Prostate gland (tissue), 2 donors: ENCODE measurements around the gene SLC25A21. TPM values are rescaled to one million over a fixed set of nuclear protein-coding genes. Genes with fewer than 3 reads are reported as not detected.

Experiments
- DNase-seq: peaks from one replicate; pipeline ENCODE4 v3.0.0-alpha.2; 2019; ENCODE audit warnings: low spot score
- H3K27ac ChIP-seq, 2 donors: fragments of 200-600 bp; sonication (generic); 2 replicates each; pipeline ENCODE4 v1.5.1; 2017 to 2019
- H3K27me3 ChIP-seq: fragments of 200-600 bp; sonication (generic); replicated peaks from 2 replicates; pipeline ENCODE4 v1.5.1; 2019; ENCODE audit not compliant: insufficient read depth
- H3K36me3 ChIP-seq, 2 donors: fragments of 200-600 bp; sonication (generic); 1 replicate in 1 of 2; 2 replicates in 1 of 2; pipeline versions ENCODE4 v1.5.1 to v1.8.1; 2017 to 2019
- H3K4me1 ChIP-seq: fragments of 200-600 bp; sonication (generic); replicated peaks from 2 replicates; pipeline ENCODE4 v1.5.1; 2019
- H3K4me3 ChIP-seq, 2 donors: fragments of 200-600 bp; sonication (generic); 2 replicates each; pipeline ENCODE4 v1.5.1; 2017 to 2019
- H3K9me3 ChIP-seq: fragments of 200-600 bp; sonication (generic); 2 replicates; pipeline ENCODE4 v1.5.1; 2017
- CTCF ChIP-seq, 4 experiments: fragments of 200-600 bp in 2 of 4; fragments of 450-650 bp in 2 of 4; sonication (generic) in 2 of 4; IDR thresholded peaks; 1 replicate in 3 of 4; 2 replicates in 1 of 4; pipeline ENCODE4 v1.5.1; 2016 to 2019; ENCODE audit warnings: antibody characterized with exemption in 4 of 4, mild to moderate bottlenecking in 2 of 4, moderate library complexity in 2 of 4
- POLR2A ChIP-seq: fragments of 450-650 bp; IDR thresholded peaks from one replicate; pipeline ENCODE4 v1.6.1; 2016; ENCODE audit warnings: antibody characterized with exemption, mild to moderate bottlenecking
- POLR2AphosphoS5 ChIP-seq: sonication (generic); formaldehyde crosslinking; IDR thresholded peaks from one replicate; pipeline ENCODE4 v1.6.1; 2017; ENCODE audit warnings: antibody characterized with exemption
- WGBS: methylation state at CpG from one replicate; pipeline ENCODE4 v1.1.5; 2018; 5-methylcytosine and 5-hydroxymethylcytosine counted together
- intact Hi-C: fragments of 100-400 bp; cut with DNase I; formaldehyde crosslinking; loops from one replicate; pipeline ENCODE4 v1.14.2; 2022
- total RNA-seq, 2 donors: library from RNA; depleted of rRNA; stranded (reverse); fragments of >200 nt; gene quantifications; one replicate each; pipeline ENCODE4 v1.1.0, GENCODE V29; 2016

Gene SLC25A21
- total RNA-seq, 2 donors from 2014 or later: 1.5 to 7.7 TPM

GRCh38 chr14:37051680-37052079 lies 120.7 kb downstream of the SLC25A21 start:
- WGBS: 91% methylated on average over 5 of the region's 5 CpGs
- intact Hi-C loops: no loop called here
- H3K27ac ChIP-seq: no peak overlapping the region
- TF ChIP-seq POLR2AphosphoS5 (no peak), POLR2A (no peak), CTCF (IDR thresholded peaks at IDR 0.05) (no peak)
- no peaks in the 10 kb centered on the region for H3K27me3 ChIP-seq
- H3K4me3 ChIP-seq: no peak overlapping the region
- DNase-seq: no peak
- no peaks in the 10 kb centered on the region for H3K36me3 ChIP-seq
- no peaks in the 10 kb centered on the region for H3K9me3 ChIP-seq
- no peaks in the 10 kb centered on the region for H3K4me1 ChIP-seq

GRCh38 chr14:37051153-37051552 lies 121.3 kb downstream of the SLC25A21 start:
- H3K27ac ChIP-seq: no peak overlapping the region
- H3K4me3 ChIP-seq: no peak overlapping the region
- H3K4me1 ChIP-seq: no peaks in the 10 kb centered on the region
- no peaks in the 10 kb centered on the region for H3K27me3 ChIP-seq
- H3K36me3 ChIP-seq: no peaks in the 10 kb centered on the region
- 98% methylated on average over 2 of the region's 2 CpGs for WGBS
- intact Hi-C loops: no loop called here
- no peak for DNase-seq
- no peaks in the 10 kb centered on the region for H3K9me3 ChIP-seq
- TF ChIP-seq POLR2AphosphoS5 (no peak), POLR2A (no peak)

GRCh38 chr14:37048666-37049071 lies 123.7 kb downstream of the SLC25A21 start:
- Histone ChIP-seq H3K9me3 (no peaks in the 10 kb centered on the region), H3K27ac (no peak overlapping the region), H3K36me3 (no peaks in the 10 kb centered on the region), H3K27me3 (no peaks in the 10 kb centered on the region), H3K4me3 (no peak overlapping the region), H3K4me1 (no peaks in the 10 kb centered on the region)
- intact Hi-C loops: no loop called here
- no peak for TF ChIP-seq POLR2A
- no peak for TF ChIP-seq CTCF (IDR thresholded peaks at IDR 0.05)
- TF ChIP-seq POLR2AphosphoS5: no peak
- no peak for DNase-seq

- TF ChIP-seq POLR2A (no peak), CTCF (IDR thresholded peaks at IDR 0.05) (no peak), POLR2AphosphoS5 (no peak)
- intact Hi-C loops: no loop called here
Observed at GRCh38 chr14:37047996-37048395, 124.4 kb downstream of the SLC25A21 start.

GRCh38 chr14:37047226-37047625 lies 125.2 kb downstream of the SLC25A21 start:
- no peak overlapping the region for H3K27ac ChIP-seq
- H3K4me1 ChIP-seq: no peaks in the 10 kb centered on the region
- no peaks in the 10 kb centered on the region for H3K27me3 ChIP-seq
- no peak overlapping the region for H3K4me3 ChIP-seq
- no peak for DNase-seq
- intact Hi-C loops: no loop called here
- no peaks in the 10 kb centered on the region for H3K36me3 ChIP-seq
- no peaks in the 10 kb centered on the region for H3K9me3 ChIP-seq
- TF ChIP-seq CTCF (IDR thresholded peaks at IDR 0.05) (no peak), POLR2AphosphoS5 (no peak), POLR2A (no peak)
- 74% methylated on average over 4 of the region's 4 CpGs for WGBS

More at GRCh38 chr14:37047996-37048395, 124.4 kb downstream of the SLC25A21 start:
- no peaks in the 10 kb centered on the region for H3K9me3 ChIP-seq
- H3K27ac ChIP-seq: no peak overlapping the region
- H3K36me3 ChIP-seq: no peaks in the 10 kb centered on the region
- no peak overlapping the region for H3K4me3 ChIP-seq
- 56% methylated on average over 4 of the region's 4 CpGs for WGBS
- DNase-seq: no peak
- H3K27me3 ChIP-seq: no peaks in the 10 kb centered on the region
- H3K4me1 ChIP-seq: no peaks in the 10 kb centered on the region
